HepG2 (cell line): ENCODE measurements around the gene MRPL30. TPM values are rescaled to one million over a fixed set of nuclear protein-coding genes. Genes with fewer than 3 reads are reported as not detected.

Experiments
- CENPX ChIP-seq: sonication (generic); formaldehyde crosslinking; IDR thresholded peaks from 2 replicates; pipeline ENCODE4 v1.9.0; 2021; ENCODE audit warnings: mild to moderate bottlenecking, missing genetic modification reagents, moderate library complexity
- DNMT1 ChIP-seq: sonication (generic); formaldehyde crosslinking; IDR thresholded peaks from 2 replicates; pipeline ENCODE4 v1.5.1; 2020; ENCODE audit warnings: mild to moderate bottlenecking, missing genetic modification reagents
- DPF2 ChIP-seq: sonication (generic); formaldehyde crosslinking; IDR thresholded peaks from 2 replicates; pipeline ENCODE4 v1.4.0; 2020; ENCODE audit warnings: mild to moderate bottlenecking, low read depth, missing genetic modification reagents, borderline replicate concordance
- ETV5 ChIP-seq: IDR thresholded peaks from 2 replicates; pipeline ENCODE4 v1.6.1; 2018; ENCODE audit warnings: missing biosample characterization, missing genetic modification reagents, inconsistent platforms, borderline replicate concordance
- FOXK2 ChIP-seq: fragments of 450-650 bp; IDR thresholded peaks from 2 replicates; pipeline ENCODE4 v1.6.1; 2016
- ISX ChIP-seq: sonication (generic); formaldehyde crosslinking; conservative IDR thresholded peaks from 2 replicates; pipeline ENCODE4 v1.5.0; 2020; ENCODE audit warnings: missing genetic modification reagents
- KDM5A ChIP-seq: fragments of 200-600 bp; sonication (generic); IDR thresholded peaks from 2 replicates; pipeline ENCODE4 v1.7.0; 2018; ENCODE audit warnings: antibody characterized with exemption, mild to moderate bottlenecking, low read length, borderline replicate concordance
- RAD21 ChIP-seq: fragments of 450-650 bp; formaldehyde crosslinking; IDR thresholded peaks from 2 replicates; pipeline ENCODE4 v1.5.0; 2020; ENCODE audit warnings: mild to moderate bottlenecking
- SMAD1 ChIP-seq: sonication (generic); formaldehyde crosslinking; IDR thresholded peaks from 2 replicates; pipeline ENCODE4 v1.4.0; 2020; ENCODE audit warnings: missing genetic modification reagents, low read depth, mild to moderate bottlenecking, borderline replicate concordance
- SPEN ChIP-seq: sonication (generic); formaldehyde crosslinking; IDR thresholded peaks from 2 replicates; pipeline ENCODE4 v1.5.1; 2020; ENCODE audit warnings: low read depth, mild to moderate bottlenecking, missing genetic modification reagents
- XRCC5 ChIP-seq: fragments of 200-400 bp; formaldehyde crosslinking; optimal IDR thresholded peaks from 2 replicates; pipeline ENCODE3; 2017; ENCODE audit warnings: mild to moderate bottlenecking, low read length
- ZNF180 ChIP-seq: sonication (generic); formaldehyde crosslinking; IDR thresholded peaks from 2 replicates; pipeline ENCODE4 v1.4.0; 2020; ENCODE audit warnings: low read depth, missing genetic modification reagents, borderline replicate concordance
- ZNF205 ChIP-seq: IDR thresholded peaks from 2 replicates; pipeline ENCODE4 v1.6.1; 2018; ENCODE audit warnings: missing biosample characterization, missing genetic modification reagents
- ZNF329 ChIP-seq: sonication (generic); formaldehyde crosslinking; IDR thresholded peaks from 2 replicates; pipeline ENCODE4 v1.9.0; 2021; ENCODE audit warnings: low read depth, mild to moderate bottlenecking, missing genetic modification reagents
- ZNF333 ChIP-seq: sonication (generic); formaldehyde crosslinking; IDR thresholded peaks from 2 replicates; pipeline ENCODE4 v1.4.0; 2020; ENCODE audit warnings: mild to moderate bottlenecking, missing genetic modification reagents, borderline replicate concordance
- ZNF547 ChIP-seq: sonication (generic); formaldehyde crosslinking; IDR thresholded peaks from 2 replicates; pipeline ENCODE4 v1.5.1; 2020; ENCODE audit warnings: mild to moderate bottlenecking, missing genetic modification reagents
- ZNF557 ChIP-seq: sonication (generic); formaldehyde crosslinking; IDR thresholded peaks from 2 replicates; pipeline ENCODE4 v1.4.0; 2020; ENCODE audit warnings: missing genetic modification reagents
- ZNF7 ChIP-seq: IDR thresholded peaks from 2 replicates; pipeline ENCODE4 v1.6.1; 2016; ENCODE audit warnings: missing biosample characterization, missing genetic modification reagents
- ZNF709 ChIP-seq: sonication (generic); formaldehyde crosslinking; IDR thresholded peaks from 2 replicates; pipeline ENCODE4 v1.5.0; 2020; ENCODE audit warnings: mild to moderate bottlenecking, missing genetic modification reagents
- polyA plus RNA-seq, 8 experiments: library from polyadenylated mRNA; depleted of rRNA in 3 of 8; stranded (reverse) in 7 of 8; unstranded in 1 of 8; fragments of >200 nt; fragmentation: Illumina TruSeq in 4 of 8; extraction: Trizol in 4 of 8; gene quantifications; 2 replicates each; pipeline versions ENCODE4 v1.2.1 to v1.2.3, GENCODE V29; 2011 to 2016; ENCODE audit warnings: low read depth in 4 of 8, missing spikeins in 1 of 8, mixed read lengths in 1 of 8; ENCODE audit not compliant: insufficient read depth in 1 of 8
- total RNA-seq, 5 experiments: library from RNA; depleted of rRNA; stranded (reverse); fragments of >200 nt; fragmentation: Illumina TruSeq; extraction: Trizol; gene quantifications; 2 replicates each; pipeline ENCODE4 v1.2.3, GENCODE V29; 2016; ENCODE audit warnings: low read depth in 1 of 5
- TF ChIP-seq, protein P1 (sequence below): sonication (generic); formaldehyde crosslinking; IDR thresholded peaks from 2 replicates; pipeline ENCODE4 v1.5.0; 2020; ENCODE audit warnings: missing genetic modification reagents
- TF ChIP-seq, protein P2 (sequence below): sonication (generic); formaldehyde crosslinking; IDR thresholded peaks from 2 replicates; pipeline ENCODE4 v1.9.0; 2021; ENCODE audit warnings: missing genetic modification reagents, borderline replicate concordance
- TF ChIP-seq, protein P3 (sequence below): sonication (generic); formaldehyde crosslinking; IDR thresholded peaks from 2 replicates; pipeline ENCODE4 v1.4.0; 2020; ENCODE audit warnings: mild to moderate bottlenecking, missing genetic modification reagents, borderline replicate concordance
- TF ChIP-seq, protein P4 (sequence below): IDR thresholded peaks from 2 replicates; pipeline ENCODE4 v1.6.1; 2016; ENCODE audit warnings: low read depth, control low read depth

Gene MRPL30
- total and polyA plus RNA-seq, 2 of the 13 experiments (the other 11 are each of a cell fraction or from before 2014, with no cell fraction given), result 30.2 to 75.3 TPM

DNA sequence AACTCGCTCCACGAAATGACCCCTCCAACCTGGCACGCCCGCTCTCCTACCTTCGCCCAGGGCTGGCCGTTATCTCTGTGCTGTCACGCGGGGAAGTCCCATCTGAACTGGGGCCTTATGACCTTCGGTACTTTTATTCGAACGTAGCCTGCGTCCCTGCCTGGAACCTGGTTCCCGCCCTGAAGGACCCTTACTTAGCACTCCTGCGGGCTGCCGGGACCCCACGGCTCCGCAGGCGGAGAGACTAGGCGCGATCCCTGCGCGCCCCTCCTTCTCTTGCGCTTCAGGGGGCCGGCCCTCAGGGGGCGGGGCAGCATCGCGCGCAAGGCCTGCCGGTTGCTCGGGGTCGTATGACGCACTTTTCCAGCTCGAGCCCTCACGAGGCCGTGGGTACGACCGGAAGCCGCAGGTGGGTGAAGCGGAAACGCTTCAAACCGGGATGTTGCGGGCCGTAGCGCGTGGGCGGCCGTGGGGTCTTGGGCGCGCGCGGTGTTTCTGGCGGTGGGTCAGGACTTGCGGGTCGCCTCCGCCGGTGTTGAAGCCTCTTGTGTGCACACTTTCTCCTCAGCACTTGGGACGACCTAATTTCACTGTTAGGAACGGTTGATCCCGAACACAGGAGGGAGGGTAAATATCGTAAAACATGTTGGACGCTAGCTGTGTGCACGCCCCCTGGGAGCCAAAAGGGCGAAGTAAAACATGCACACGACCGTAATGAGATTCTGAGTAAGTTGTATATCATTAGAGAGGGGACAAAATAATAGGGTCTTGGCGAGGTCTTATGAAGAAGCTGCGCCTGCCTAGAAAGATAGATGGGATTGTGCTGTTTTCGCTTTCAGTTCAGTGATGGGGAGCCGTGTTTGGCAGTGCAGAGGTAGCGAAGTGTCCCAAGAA, 26.1 kb upstream of the MRPL30 start, which contains the start of the genes LIPT1 and TSGA10 (continued):
- no peak; the same call in 1 of the 2 replicates for TF ChIP-seq DPF2 (CRISPR knock-in tag)
- no peak for TF ChIP-seq ZNF7
- peak; percentile 89; the same call in 1 of the 2 replicates for TF ChIP-seq ISX (CRISPR knock-in tag)
- TF ChIP-seq SMAD1 (CRISPR knock-in tag), result peak; percentile 99
- TF ChIP-seq XRCC5, result peak; percentile 91
- TF ChIP-seq ZNF205 (CRISPR knock-in tag), result peak; percentile 88; the same call in 1 of the 2 replicates
- peak; percentile 66; the same call in 1 of the 2 replicates for TF ChIP-seq ZNF557 (CRISPR knock-in tag)
- TF ChIP-seq RAD21 (CRISPR knock-in tag), result peak; percentile 50; the same call in 1 of the 2 replicates
- peak; percentile 95 for TF ChIP-seq ETV5
- no peak; the same call in 1 of the 2 replicates for TF ChIP-seq ZNF333
- TF ChIP-seq, protein P1, sequence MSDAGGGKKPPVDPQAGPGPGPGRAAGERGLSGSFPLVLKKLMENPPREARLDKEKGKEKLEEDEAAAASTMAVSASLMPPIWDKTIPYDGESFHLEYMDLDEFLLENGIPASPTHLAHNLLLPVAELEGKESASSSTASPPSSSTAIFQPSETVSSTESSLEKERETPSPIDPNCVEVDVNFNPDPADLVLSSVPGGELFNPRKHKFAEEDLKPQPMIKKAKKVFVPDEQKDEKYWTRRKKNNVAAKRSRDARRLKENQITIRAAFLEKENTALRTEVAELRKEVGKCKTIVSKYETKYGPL (CRISPR knock-in tag), result no peak
- TF ChIP-seq DNMT1 (CRISPR knock-in tag), result peak; percentile 99
- peak; percentile 92 for TF ChIP-seq ZNF329 (CRISPR knock-in tag)
- TF ChIP-seq ZNF180 (CRISPR knock-in tag), result no peak
- peak; percentile 97 for TF ChIP-seq ZNF709 (CRISPR knock-in tag)
- peak; percentile 87 for TF ChIP-seq KDM5A
- TF ChIP-seq, protein P2, sequence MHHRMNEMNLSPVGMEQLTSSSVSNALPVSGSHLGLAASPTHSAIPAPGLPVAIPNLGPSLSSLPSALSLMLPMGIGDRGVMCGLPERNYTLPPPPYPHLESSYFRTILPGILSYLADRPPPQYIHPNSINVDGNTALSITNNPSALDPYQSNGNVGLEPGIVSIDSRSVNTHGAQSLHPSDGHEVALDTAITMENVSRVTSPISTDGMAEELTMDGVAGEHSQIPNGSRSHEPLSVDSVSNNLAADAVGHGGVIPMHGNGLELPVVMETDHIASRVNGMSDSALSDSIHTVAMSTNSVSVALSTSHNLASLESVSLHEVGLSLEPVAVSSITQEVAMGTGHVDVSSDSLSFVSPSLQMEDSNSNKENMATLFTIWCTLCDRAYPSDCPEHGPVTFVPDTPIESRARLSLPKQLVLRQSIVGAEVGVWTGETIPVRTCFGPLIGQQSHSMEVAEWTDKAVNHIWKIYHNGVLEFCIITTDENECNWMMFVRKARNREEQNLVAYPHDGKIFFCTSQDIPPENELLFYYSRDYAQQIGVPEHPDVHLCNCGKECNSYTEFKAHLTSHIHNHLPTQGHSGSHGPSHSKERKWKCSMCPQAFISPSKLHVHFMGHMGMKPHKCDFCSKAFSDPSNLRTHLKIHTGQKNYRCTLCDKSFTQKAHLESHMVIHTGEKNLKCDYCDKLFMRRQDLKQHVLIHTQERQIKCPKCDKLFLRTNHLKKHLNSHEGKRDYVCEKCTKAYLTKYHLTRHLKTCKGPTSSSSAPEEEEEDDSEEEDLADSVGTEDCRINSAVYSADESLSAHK, result no peak
- TF ChIP-seq, protein P3, sequence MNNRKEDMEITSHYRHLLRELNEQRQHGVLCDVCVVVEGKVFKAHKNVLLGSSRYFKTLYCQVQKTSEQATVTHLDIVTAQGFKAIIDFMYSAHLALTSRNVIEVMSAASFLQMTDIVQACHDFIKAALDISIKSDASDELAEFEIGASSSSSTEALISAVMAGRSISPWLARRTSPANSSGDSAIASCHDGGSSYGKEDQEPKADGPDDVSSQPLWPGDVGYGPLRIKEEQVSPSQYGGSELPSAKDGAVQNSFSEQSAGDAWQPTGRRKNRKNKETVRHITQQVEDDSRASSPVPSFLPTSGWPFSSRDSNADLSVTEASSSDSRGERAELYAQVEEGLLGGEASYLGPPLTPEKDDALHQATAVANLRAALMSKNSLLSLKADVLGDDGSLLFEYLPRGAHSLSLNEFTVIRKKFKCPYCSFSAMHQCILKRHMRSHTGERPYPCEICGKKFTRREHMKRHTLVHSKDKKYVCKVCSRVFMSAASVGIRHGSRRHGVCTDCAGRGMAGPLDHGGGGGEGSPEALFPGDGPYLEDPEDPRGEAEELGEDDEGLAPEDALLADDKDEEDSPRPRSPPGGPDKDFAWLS (CRISPR knock-in tag), result peak; percentile 91; the same call in 1 of the 2 replicates
- peak; percentile 69; the same call in 1 of the 2 replicates for TF ChIP-seq FOXK2
- peak; percentile 99 for TF ChIP-seq SPEN (CRISPR knock-in tag)
- TF ChIP-seq, protein P4, sequence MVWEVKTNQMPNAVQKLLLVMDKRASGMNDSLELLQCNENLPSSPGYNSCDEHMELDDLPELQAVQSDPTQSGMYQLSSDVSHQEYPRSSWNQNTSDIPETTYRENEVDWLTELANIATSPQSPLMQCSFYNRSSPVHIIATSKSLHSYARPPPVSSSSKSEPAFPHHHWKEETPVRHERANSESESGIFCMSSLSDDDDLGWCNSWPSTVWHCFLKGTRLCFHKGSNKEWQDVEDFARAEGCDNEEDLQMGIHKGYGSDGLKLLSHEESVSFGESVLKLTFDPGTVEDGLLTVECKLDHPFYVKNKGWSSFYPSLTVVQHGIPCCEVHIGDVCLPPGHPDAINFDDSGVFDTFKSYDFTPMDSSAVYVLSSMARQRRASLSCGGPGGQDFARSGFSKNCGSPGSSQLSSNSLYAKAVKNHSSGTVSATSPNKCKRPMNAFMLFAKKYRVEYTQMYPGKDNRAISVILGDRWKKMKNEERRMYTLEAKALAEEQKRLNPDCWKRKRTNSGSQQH (CRISPR knock-in tag), result peak; percentile 87; the same call in 1 of the 2 replicates
- TF ChIP-seq ZNF547 (CRISPR knock-in tag), result peak; percentile 97
- no peak for TF ChIP-seq CENPX (CRISPR knock-in tag)
